Measurements from ENCODE around the gene ADARB2.

Gene ADARB2

GRCh38 chr10:1367938-1368841, 369.1 kb downstream of the ADARB2 start:
- TF ChIP-seq CTCF (conservative IDR thresholded peaks at IDR 0.05; ENCODE audit: low read depth, low read length): no peak
- Histone ChIP-seq H4K20me1 (ENCODE audit: insufficient read depth) (no peaks in the 10 kb centered on the region), H3K4me1 (ENCODE audit: low read depth, poor library complexity, severe bottlenecking) (no peaks in the 10 kb centered on the region), H3K27ac (no peak overlapping the region), H3K9ac (no peak overlapping the region), H3K36me3 (ENCODE audit: insufficient read depth) (no peaks in the 10 kb centered on the region), H2AFZ (ENCODE audit: low read depth) (no peak overlapping the region), H3K27me3 (ENCODE audit: insufficient read depth, low read depth) (no peaks in the 10 kb centered on the region), H3K4me2 (no peak overlapping the region), H3K79me2 (ENCODE audit: insufficient read depth, low read depth) (no peaks in the 10 kb centered on the region), H3K4me3 (IDR thresholded peaks at IDR 0.05; ENCODE audit: insufficient read depth, low read depth, low read length) (no peak overlapping the region)

- H3K27ac ChIP-seq: no peak overlapping the region
- H3K79me2 ChIP-seq (ENCODE audit: insufficient read depth, low read depth): no peaks in the 10 kb centered on the region
- H3K4me1 ChIP-seq (ENCODE audit: low read depth, poor library complexity, severe bottlenecking): no peaks in the 10 kb centered on the region
- no peak overlapping the region for H3K9ac ChIP-seq
- H4K20me1 ChIP-seq (ENCODE audit: insufficient read depth): no peaks in the 10 kb centered on the region
- no peaks in the 10 kb centered on the region for H3K36me3 ChIP-seq (ENCODE audit: insufficient read depth)
- no peak overlapping the region for H3K4me3 ChIP-seq (IDR thresholded peaks at IDR 0.05; ENCODE audit: insufficient read depth, low read depth, low read length)
- TF ChIP-seq CTCF (conservative IDR thresholded peaks at IDR 0.05; ENCODE audit: low read depth, low read length): no peak
- H3K4me2 ChIP-seq: no peak overlapping the region
- H3K27me3 ChIP-seq (ENCODE audit: insufficient read depth, low read depth): no peaks in the 10 kb centered on the region
- no peak overlapping the region for H2AFZ ChIP-seq (ENCODE audit: low read depth)
Observed at GRCh38 chr10:1366811-1367425, 370.4 kb downstream of the ADARB2 start.

GRCh38 chr10:1366322-1366691, 371.0 kb downstream of the ADARB2 start:
- Histone ChIP-seq H3K4me3 (IDR thresholded peaks at IDR 0.05; ENCODE audit: insufficient read depth, low read depth, low read length) (no peak overlapping the region), H3K27ac (no peak overlapping the region), H4K20me1 (ENCODE audit: insufficient read depth) (no peaks in the 10 kb centered on the region), H3K36me3 (ENCODE audit: insufficient read depth) (no peaks in the 10 kb centered on the region), H3K9ac (no peak overlapping the region), H3K79me2 (ENCODE audit: insufficient read depth, low read depth) (no peaks in the 10 kb centered on the region), H3K4me2 (no peak overlapping the region), H3K4me1 (ENCODE audit: low read depth, poor library complexity, severe bottlenecking) (no peaks in the 10 kb centered on the region), H2AFZ (ENCODE audit: low read depth) (no peak overlapping the region), H3K27me3 (ENCODE audit: insufficient read depth, low read depth) (no peaks in the 10 kb centered on the region)
- no peak for TF ChIP-seq CTCF (conservative IDR thresholded peaks at IDR 0.05; ENCODE audit: low read depth, low read length)

DNA sequence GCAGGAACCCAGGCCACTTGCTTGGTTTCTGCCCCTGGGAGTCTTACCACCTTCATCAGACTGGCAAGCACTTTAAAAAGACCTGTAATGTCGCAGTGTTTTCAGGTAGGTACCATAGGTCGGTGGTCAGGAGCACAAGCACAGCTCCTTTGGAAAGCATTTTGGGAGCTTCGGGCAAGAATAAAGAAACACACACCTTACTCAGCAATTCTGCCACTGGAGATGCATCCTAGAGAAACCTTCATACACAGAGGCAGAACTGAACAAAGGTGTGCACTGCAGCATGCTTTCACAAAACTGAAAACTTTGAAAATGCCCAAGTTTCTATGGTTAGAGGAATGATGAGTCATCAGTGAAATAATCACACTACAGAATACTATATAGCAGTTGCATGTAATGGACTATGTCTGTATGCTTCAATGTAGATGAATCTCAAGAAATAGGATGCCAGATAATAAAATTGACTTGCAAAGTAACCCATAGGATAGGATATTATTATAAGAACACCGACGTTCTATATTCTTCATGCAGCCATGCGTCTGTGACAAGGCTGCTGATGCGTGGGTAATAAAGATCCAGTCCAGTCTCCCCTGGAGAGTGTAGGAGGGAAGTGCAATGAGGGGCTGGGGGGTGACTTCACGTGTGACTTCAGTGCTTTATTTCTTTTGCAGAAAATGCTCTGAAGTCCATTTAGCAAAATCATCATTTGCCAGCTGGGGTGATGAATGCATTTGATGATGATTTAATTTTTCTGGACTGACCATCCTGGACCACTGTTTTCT, 371.6 kb downstream of the ADARB2 start:
- Histone ChIP-seq H3K9ac (no peak overlapping the region), H3K27me3 (ENCODE audit: insufficient read depth, low read depth) (no peaks in the 10 kb centered on the region), H3K4me2 (no peak overlapping the region), H3K79me2 (ENCODE audit: insufficient read depth, low read depth) (no peaks in the 10 kb centered on the region), H3K4me1 (ENCODE audit: low read depth, poor library complexity, severe bottlenecking) (no peaks in the 10 kb centered on the region), H4K20me1 (ENCODE audit: insufficient read depth) (no peaks in the 10 kb centered on the region), H3K36me3 (ENCODE audit: insufficient read depth) (no peaks in the 10 kb centered on the region), H2AFZ (ENCODE audit: low read depth) (no peak overlapping the region), H3K27ac (no peak overlapping the region), H3K4me3 (IDR thresholded peaks at IDR 0.05; ENCODE audit: insufficient read depth, low read depth, low read length) (no peak overlapping the region)
- TF ChIP-seq CTCF (conservative IDR thresholded peaks at IDR 0.05; ENCODE audit: low read depth, low read length): no peak
